ENCODE measurements around the gene GPR84. TPM values are rescaled to one million over a fixed set of nuclear protein-coding genes. Genes with fewer than 3 reads are reported as not detected.
A peak's percentile ranks its signal among the peaks of the same experiment; 100 is the strongest.

The GPR84 gene
- total RNA-seq, 1 donor from 2014 or later = not detected

- H3K4me3 ChIP-seq (ENCODE audit: insufficient read depth, low read depth, low read length) = no peak overlapping the region
- Mint-ChIP-seq H3K4me3 (ENCODE audit: unreplicated experiment) (no peak overlapping the region), H3K27ac (ENCODE audit: unreplicated experiment) (peak overlapping the region; percentile 24), H3K4me1 (ENCODE audit: low read depth, unreplicated experiment) (peaks cover 31% of the 10 kb centered on the region), H3K27me3 (ENCODE audit: low read depth, unreplicated experiment) (no peaks in the 10 kb centered on the region), H3K36me3 (ENCODE audit: low read depth, unreplicated experiment) (peaks cover 14% of the 10 kb centered on the region), H3K9me3 (ENCODE audit: unreplicated experiment) (no peaks in the 10 kb centered on the region)
- TF ChIP-seq EZH2 (IDR thresholded peaks at IDR 0.05; ENCODE audit: insufficient read depth, low read length) (no peak), CTCF (IDR thresholded peaks at IDR 0.05; ENCODE audit: insufficient read depth, low read depth, low read length) (no peak)
- H3K36me3 ChIP-seq (ENCODE audit: insufficient read depth, low read length) = no peaks in the 10 kb centered on the region
- no peak overlapping the region for H3K27ac ChIP-seq (ENCODE audit: low read depth, low read length)
- H3K4me1 ChIP-seq (ENCODE audit: insufficient read depth, low read length) = peaks cover 7% of the 10 kb centered on the region
- no peak overlapping the region for H3K9ac ChIP-seq (ENCODE audit: low read length)
- H3K9me3 ChIP-seq (ENCODE audit: insufficient read depth, low read depth, low read length) = no peaks in the 10 kb centered on the region
- no peaks in the 10 kb centered on the region for H3K27me3 ChIP-seq (ENCODE audit: insufficient read depth, low read length)
- H3K79me2 ChIP-seq (ENCODE audit: insufficient read depth, low read length) = no peaks in the 10 kb centered on the region
- no peaks in the 10 kb centered on the region for H4K20me1 ChIP-seq (ENCODE audit: insufficient read depth, low read length)
- FAIRE-seq (no peak), DNase-seq (ENCODE audit: low read depth) (no peak)
- H3K4me2 ChIP-seq (ENCODE audit: low read length) = no peak overlapping the region
- H2AFZ ChIP-seq (ENCODE audit: low read depth, low read length) = no peak overlapping the region
Observed at GRCh38 chr12:54387114-54387467, 22.8 kb upstream of the GPR84 start.

- no peak overlapping the region for H2AFZ ChIP-seq (ENCODE audit: low read depth, low read length)
- H4K20me1 ChIP-seq (ENCODE audit: insufficient read depth, low read length) = no peaks in the 10 kb centered on the region
- H3K4me3 Mint-ChIP-seq (ENCODE audit: unreplicated experiment) = no peak overlapping the region
- H3K4me1 ChIP-seq (ENCODE audit: insufficient read depth, low read length) = peaks cover 7% of the 10 kb centered on the region
- FAIRE-seq = no peak
- peaks cover 1% of the 10 kb centered on the region for H3K9me3 Mint-ChIP-seq (ENCODE audit: unreplicated experiment)
- H3K4me3 ChIP-seq (ENCODE audit: insufficient read depth, low read depth, low read length) = no peak overlapping the region
- H3K4me2 ChIP-seq (ENCODE audit: low read length) = no peak overlapping the region
- DNase-seq (ENCODE audit: low read depth) = no peak
- no peak overlapping the region for H3K27ac ChIP-seq (ENCODE audit: low read depth, low read length)
- peaks cover 9% of the 10 kb centered on the region for H3K36me3 Mint-ChIP-seq (ENCODE audit: low read depth, unreplicated experiment)
- H3K9me3 ChIP-seq (ENCODE audit: insufficient read depth, low read depth, low read length) = no peaks in the 10 kb centered on the region
- H3K79me2 ChIP-seq (ENCODE audit: insufficient read depth, low read length) = no peaks in the 10 kb centered on the region
- H3K27me3 Mint-ChIP-seq (ENCODE audit: low read depth, unreplicated experiment) = no peaks in the 10 kb centered on the region
- TF ChIP-seq EZH2 (IDR thresholded peaks at IDR 0.05; ENCODE audit: insufficient read depth, low read length) (no peak), CTCF (IDR thresholded peaks at IDR 0.05; ENCODE audit: insufficient read depth, low read depth, low read length) (no peak)
- H3K9ac ChIP-seq (ENCODE audit: low read length) = no peak overlapping the region
- H3K4me1 Mint-ChIP-seq (ENCODE audit: low read depth, unreplicated experiment) = peaks cover 29% of the 10 kb centered on the region
- no peaks in the 10 kb centered on the region for H3K36me3 ChIP-seq (ENCODE audit: insufficient read depth, low read length)
- H3K27ac Mint-ChIP-seq (ENCODE audit: unreplicated experiment) = no peak overlapping the region
- no peaks in the 10 kb centered on the region for H3K27me3 ChIP-seq (ENCODE audit: insufficient read depth, low read length)
Observed at GRCh38 chr12:54386403-54387113, 22.3 kb upstream of the GPR84 start.

- Histone ChIP-seq H4K20me1 (ENCODE audit: insufficient read depth, low read length) (no peaks in the 10 kb centered on the region), H3K4me2 (ENCODE audit: low read length) (no peak overlapping the region), H2AFZ (ENCODE audit: low read depth, low read length) (no peak overlapping the region), H3K27ac (ENCODE audit: low read depth, low read length) (no peak overlapping the region), H3K79me2 (ENCODE audit: insufficient read depth, low read length) (no peaks in the 10 kb centered on the region), H3K36me3 (ENCODE audit: insufficient read depth, low read length) (no peaks in the 10 kb centered on the region), H3K27me3 (ENCODE audit: insufficient read depth, low read length) (no peaks in the 10 kb centered on the region), H3K9me3 (ENCODE audit: insufficient read depth, low read depth, low read length) (no peaks in the 10 kb centered on the region), H3K9ac (ENCODE audit: low read length) (no peak overlapping the region), H3K4me3 (ENCODE audit: insufficient read depth, low read depth, low read length) (no peak overlapping the region), H3K4me1 (ENCODE audit: insufficient read depth, low read length) (peaks cover 7% of the 10 kb centered on the region)
- H3K9me3 Mint-ChIP-seq (ENCODE audit: unreplicated experiment) = peaks cover 1% of the 10 kb centered on the region
- FAIRE-seq = no peak
- H3K27me3 Mint-ChIP-seq (ENCODE audit: low read depth, unreplicated experiment) = no peaks in the 10 kb centered on the region
- no peak for TF ChIP-seq EZH2 (IDR thresholded peaks at IDR 0.05; ENCODE audit: insufficient read depth, low read length)
- TF ChIP-seq CTCF (IDR thresholded peaks at IDR 0.05; ENCODE audit: insufficient read depth, low read depth, low read length) = no peak
- no peak overlapping the region for H3K27ac Mint-ChIP-seq (ENCODE audit: unreplicated experiment)
- no peak overlapping the region for H3K4me3 Mint-ChIP-seq (ENCODE audit: unreplicated experiment)
- no peak for DNase-seq (ENCODE audit: low read depth)
- peaks cover 30% of the 10 kb centered on the region for H3K4me1 Mint-ChIP-seq (ENCODE audit: low read depth, unreplicated experiment)
- peaks cover 11% of the 10 kb centered on the region for H3K36me3 Mint-ChIP-seq (ENCODE audit: low read depth, unreplicated experiment)
Observed at GRCh38 chr12:54385251-54385914, 21.1 kb upstream of the GPR84 start.
